SK-N-SH treated with all-trans-retinoic acid at 6 μM for 48 hours (cell line): Measurements from ENCODE around the gene ALDH8A1.

Source experiments
- ARNTL ChIP-seq: fragments of 450-650 bp; formaldehyde crosslinking; IDR thresholded peaks from 2 replicates; pipeline ENCODE4 v1.5.0; 2020; ENCODE audit warnings: low read depth, mild to moderate bottlenecking, moderate library complexity, borderline replicate concordance
- CREB5 ChIP-seq: fragments of 250-450 bp; sonication (Bioruptor Pico); IDR thresholded peaks from 2 replicates; pipeline ENCODE4 v1.5.1; 2020; ENCODE audit warnings: low read depth, mild to moderate bottlenecking, moderate library complexity
- CSDC2 ChIP-seq: fragments of 250-450 bp; sonication (Bioruptor Pico); IDR thresholded peaks from 2 replicates; pipeline ENCODE4 v1.5.0; 2020; ENCODE audit warnings: mild to moderate bottlenecking, moderate library complexity
- ESRRG ChIP-seq: fragments of 250-450 bp; sonication (Bioruptor Pico); IDR thresholded peaks from 2 replicates; pipeline ENCODE4 v1.6.1; 2021; ENCODE audit warnings: mild to moderate bottlenecking
- PATZ1 ChIP-seq: fragments of 250-450 bp; sonication (Bioruptor Pico); IDR thresholded peaks from 2 replicates; pipeline ENCODE4 v1.8.0; 2020; ENCODE audit warnings: mild to moderate bottlenecking, moderate library complexity, borderline replicate concordance
- RARB ChIP-seq: fragments of 250-450 bp; sonication (Bioruptor Pico); IDR thresholded peaks from 2 replicates; pipeline ENCODE4 v1.8.0; 2021; ENCODE audit warnings: mild to moderate bottlenecking, moderate library complexity

- TF ChIP-seq RARB (no peak), CREB5 (no peak), CSDC2 (CRISPR knock-in tag) (no peak), PATZ1 (no peak), ARNTL (CRISPR knock-in tag) (no peak), ESRRG (CRISPR knock-in tag) (no peak)
These were observed 47.0 kb downstream of the ALDH8A1 start for GRCh38 chr6:134902936-134903335.
